ENCODE measurements around the gene AJM1. TPM values are rescaled to one million over a fixed set of nuclear protein-coding genes. Genes with fewer than 3 reads are reported as not detected.
"Not testable (repeated sequence)": the region's sequence is repeated elsewhere in the genome, so short reads cannot be mapped to it uniquely, and the experiment has no call there.

AJM1 gene
- total and polyA plus RNA-seq, 2 of the 8 experiments (the other 6 are each of a cell fraction or from before 2014, with no cell fraction given), result 0.12 to 0.97 TPM

GRCh38 chr9:136843159-136843800 lies 1.0 kb downstream of the AJM1 start:
- Histone ChIP-seq H3K27me3 (replicated peaks in 1 of 4; ENCODE audit: control insufficient read depth in 3 of 4, extremely low read depth in 1 of 4, insufficient read depth in 3 of 4, low read length in 3 of 4) (peaks cover 2 to 12% (median 7%) of the 10 kb centered on the region in 4 experiments; a peak in 6 of 7 replicates), H3K23me2 (ENCODE audit: low read depth, low read length) (peaks cover 10% of the 10 kb centered on the region), H3K4me1 (replicated peaks in 1 of 4; ENCODE audit: control insufficient read depth in 3 of 4, insufficient read depth in 4 of 4, low read length in 3 of 4) (peaks cover 5 to 32% (median 20%) of the 10 kb centered on the region in 4 experiments), H3K36me3 (ENCODE audit: control insufficient read depth in 2 of 4, insufficient read depth in 4 of 4, low read length in 3 of 4) (peaks cover 0 to 19% (median 4%) of the 10 kb centered on the region in 4 experiments; a peak in 2 of 8 replicates)
- not testable (repeated sequence) for H4K5ac ChIP-seq (ENCODE audit: insufficient read length, low read depth, low read length); H2BK120ac ChIP-seq (replicated peaks; ENCODE audit: low read depth, low read length); H2AK5ac ChIP-seq (ENCODE audit: low read depth, low read length); H3K9me3 ChIP-seq (ENCODE audit: insufficient read depth in 2 of 2, low read depth in 1 of 2, low read length in 1 of 2); H3K56ac ChIP-seq (replicated peaks; ENCODE audit: insufficient read length, low read depth, low read length); H3K4me3 ChIP-seq (ENCODE audit: extremely low read depth in 1 of 4, insufficient read depth in 2 of 4, low read depth in 3 of 4, low read length in 4 of 4); H3K9ac ChIP-seq (replicated peaks in 1 of 4; ENCODE audit: extremely low read depth in 1 of 4, low read depth in 3 of 4, low read length in 3 of 4); H4K8ac ChIP-seq (ENCODE audit: extremely low read depth, insufficient read depth, low read length); H2BK15ac ChIP-seq (ENCODE audit: low read length); H3K23ac ChIP-seq (ENCODE audit: insufficient read length); H3K18ac ChIP-seq (ENCODE audit: extremely low read depth, low read length); H4K20me1 ChIP-seq (replicated peaks in 1 of 2; ENCODE audit: control insufficient read depth in 1 of 2, insufficient read depth in 2 of 2, low read length in 2 of 2); H2BK12ac ChIP-seq (ENCODE audit: low read depth, low read length); H3K14ac ChIP-seq (ENCODE audit: insufficient read length); H4K91ac ChIP-seq (replicated peaks; ENCODE audit: insufficient read length, low read length); H2BK20ac ChIP-seq (ENCODE audit: low read length); H3K79me2 ChIP-seq (ENCODE audit: control insufficient read depth in 1 of 2, insufficient read depth in 2 of 2, low read length in 2 of 2); H3K27ac ChIP-seq (ENCODE audit: low read depth, low read length); H3K4me2 ChIP-seq (ENCODE audit: insufficient read depth in 1 of 2, low read depth in 2 of 2, low read length in 2 of 2); FAIRE-seq; H2AFZ ChIP-seq (ENCODE audit: low read length); H2BK5ac ChIP-seq (ENCODE audit: low read depth, low read length); H3K4ac ChIP-seq (replicated peaks; ENCODE audit: insufficient read length, low read depth, low read length); DNase-seq (ENCODE audit: low read depth in 1 of 2, low spot score in 2 of 2); H3K79me1 ChIP-seq (ENCODE audit: low read depth, low read length)
- POLR2A ChIA-PET (ENCODE audit: partially characterized antibody), result interaction anchor here (0.8 to 20.5 kb wide), 8 partner anchors 7 to 153 kb away, joined by 3 to 248 read pairs (median 12); partner anchors contain the start of genes CLIC3, MAMDC4 and RABL6
- WGBS, 2 experiments (ENCODE audit: extremely low coverage in 1 of 2, insufficient coverage in 1 of 2, insufficient read length in 1 of 2, insufficient replicate concordance in 2 of 2, low coverage in 1 of 2, low lambda C conversion rate in 2 of 2, missing lambda C conversion rate in 1 of 2), result 64% methylated on average over 9 of the region's 21 CpGs; no CpG with 5 or more reads in 1 of the 2 experiments
- CTCF ChIA-PET (ENCODE audit: partially characterized antibody), result interaction anchor here (0.5 to 8.9 kb wide), 31 partner anchors 8 to 221 kb away, joined by 3 to 131 read pairs (median 4); partner anchors contain the start of genes ABCA2, LCN8, MAMDC4 and RABL6

Data from H1 (cell line).